Ascending aorta (tissue), 2 donors: ENCODE results near the gene MAFB. TPM values are rescaled to one million over a fixed set of nuclear protein-coding genes. Genes with fewer than 3 reads are reported as not detected.

ENCODE experiments used
- DNase-seq, 2 donors: peaks; one replicate each; pipeline ENCODE4 v3.0.0-alpha.2; 2019; ENCODE audit warnings: low spot score in 2 of 2
- H3K27ac ChIP-seq, 2 donors: fragments of 200-600 bp; sonication (generic); one replicate each; pipeline ENCODE4 v1.5.1; 2016 to 2017; ENCODE audit warnings: mild to moderate bottlenecking in 1 of 2
- H3K27me3 ChIP-seq: fragments of 200-600 bp; sonication (generic); one replicate; pipeline ENCODE4 v1.5.1; 2017
- H3K36me3 ChIP-seq, 2 donors: fragments of 200-600 bp; sonication (generic); one replicate each; pipeline ENCODE4 v1.5.1; 2016
- H3K4me1 ChIP-seq, 2 donors: fragments of 200-600 bp; sonication (generic); one replicate each; pipeline ENCODE4 v1.5.1; 2016 to 2017; ENCODE audit warnings: mild to moderate bottlenecking in 1 of 2
- H3K4me3 ChIP-seq, 2 donors: fragments of 200-600 bp; sonication (generic); one replicate each; pipeline ENCODE4 v1.5.1; 2016 to 2017; ENCODE audit warnings: mild to moderate bottlenecking in 1 of 2
- H3K9me3 ChIP-seq, 2 donors: fragments of 200-600 bp; sonication (generic); one replicate each; pipeline ENCODE4 v1.5.1; 2016
- CTCF ChIP-seq, 3 experiments: fragments of 200-600 bp in 2 of 3; fragments of 450-650 bp in 1 of 3; sonication (generic) in 2 of 3; IDR thresholded peaks; one replicate each; pipeline ENCODE4 v1.5.1; 2016 to 2019; ENCODE audit warnings: antibody characterized with exemption in 3 of 3, mild to moderate bottlenecking in 1 of 3, moderate library complexity in 1 of 3
- intact Hi-C: fragments of 100-400 bp; cut with DNase I; formaldehyde crosslinking; loops from one replicate; pipeline ENCODE4 v1.15.1; 2023
- total RNA-seq: library from RNA; depleted of rRNA; stranded (reverse); fragments of >200 nt; gene quantifications from one replicate; pipeline ENCODE4 v1.1.0, GENCODE V29; 2016

The MAFB gene
- total RNA-seq, 1 donor from 2014 or later: 84.6 TPM

- Histone ChIP-seq H3K27me3 (no peaks in the 10 kb centered on the region), H3K9me3 (no peaks in the 10 kb centered on the region), H3K27ac (peak overlapping the region; percentile 95 to 96), H3K4me3 (peak overlapping the region; percentile 60 to 79), H3K36me3 (no peaks in the 10 kb centered on the region), H3K4me1 (peaks cover 0 to 8% of the 10 kb centered on the region in 2 donors)
- intact Hi-C loops: loop anchor here (1.0 to 10.0 kb wide), 6 partner anchors 58 to 494 kb away; partner anchors contain the start of gene PLCG1
- no peak for DNase-seq
- TF ChIP-seq CTCF (IDR thresholded peaks at IDR 0.05): no peak
Measured at GRCh38 chr20:40688129-40689099, 622 bp downstream of the MAFB start.

- peak overlapping the region; percentile 95 to 96 for H3K27ac ChIP-seq
- peaks cover 0 to 8% of the 10 kb centered on the region in 2 donors for H3K4me1 ChIP-seq
- no peaks in the 10 kb centered on the region for H3K9me3 ChIP-seq
- H3K36me3 ChIP-seq: no peaks in the 10 kb centered on the region
- H3K27me3 ChIP-seq: no peaks in the 10 kb centered on the region
- peak overlapping the region; percentile 60 to 79 for H3K4me3 ChIP-seq
- peak in 1 of 2 donors; percentile 77 for DNase-seq
- intact Hi-C loops: loop anchor here (2.0 to 10.0 kb wide), 5 partner anchors 57 to 493 kb away; partner anchors contain the start of gene PLCG1
- no peak for TF ChIP-seq CTCF (IDR thresholded peaks at IDR 0.05)
Measured at GRCh38 chr20:40687384-40688128, 1.5 kb downstream of the MAFB start.

- H3K36me3 ChIP-seq: no peaks in the 10 kb centered on the region
- H3K9me3 ChIP-seq: no peaks in the 10 kb centered on the region
- no peak for TF ChIP-seq CTCF (IDR thresholded peaks at IDR 0.05)
- H3K27me3 ChIP-seq: no peaks in the 10 kb centered on the region
- no peak for DNase-seq
- peak overlapping the region; percentile 60 to 79 for H3K4me3 ChIP-seq
- H3K27ac ChIP-seq: peak overlapping the region; percentile 95 to 96
- intact Hi-C loops: loop anchor here (5.0 to 10.0 kb wide), 2 partner anchors 395 to 492 kb away; no protein-coding TSS in a partner anchor
- peaks cover 0 to 8% of the 10 kb centered on the region in 2 donors for H3K4me1 ChIP-seq
Measured at GRCh38 chr20:40686893-40687292, 2.1 kb downstream of the MAFB start.

GRCh38 chr20:40686434-40686882 is 2.6 kb downstream of the MAFB start:
- Histone ChIP-seq H3K27me3 (no peaks in the 10 kb centered on the region), H3K27ac (peak overlapping the region in 1 of 2 donors; percentile 96), H3K4me3 (peak overlapping the region; percentile 60 to 79), H3K9me3 (no peaks in the 10 kb centered on the region), H3K36me3 (no peaks in the 10 kb centered on the region), H3K4me1 (peaks cover 0 to 8% of the 10 kb centered on the region in 2 donors)
- no peak for TF ChIP-seq CTCF (IDR thresholded peaks at IDR 0.05)
- DNase-seq: no peak
- intact Hi-C loops: loop anchor here (5.0 to 10.0 kb wide), 2 partner anchors 394 to 492 kb away; no protein-coding TSS in a partner anchor

- Histone ChIP-seq H3K4me1 (peaks cover 0 to 7% of the 10 kb centered on the region in 2 donors), H3K9me3 (no peaks in the 10 kb centered on the region), H3K4me3 (peak overlapping the region in 1 of 2 donors; percentile 79), H3K36me3 (no peaks in the 10 kb centered on the region), H3K27ac (peak overlapping the region in 1 of 2 donors; percentile 15), H3K27me3 (no peaks in the 10 kb centered on the region)
- DNase-seq: no peak
- intact Hi-C loops: loop anchor here (5.0 to 10.0 kb wide), 2 partner anchors 393 to 491 kb away; no protein-coding TSS in a partner anchor
- TF ChIP-seq CTCF (IDR thresholded peaks at IDR 0.05): no peak
Measured at GRCh38 chr20:40685349-40685748, 3.7 kb downstream of the MAFB start.
